GM20431 (cell line): ENCODE results near the gene YARS1.
"Not testable (repeated sequence)": the region's sequence is repeated elsewhere in the genome, so short reads cannot be mapped to it uniquely, and the experiment has no call there.

ENCODE experiments used
- in situ Hi-C: fragments of 300-500 bp; cut with MseI, MboI; formaldehyde crosslinking; loops from one replicate; pipeline ENCODE4 v1.15.0; 2020; ENCODE audit warnings: low sequenced_read_pairs; ENCODE audit not compliant: unreplicated experiment

YARS1 gene

GRCh38 chr1:32817815-32818786, 943 bp upstream of the YARS1 start:
- in situ Hi-C loops = no loop called here

GRCh38 chr1:32816676-32817158, 441 bp downstream of the YARS1 start:
- in situ Hi-C loops = no loop called here

DNA sequence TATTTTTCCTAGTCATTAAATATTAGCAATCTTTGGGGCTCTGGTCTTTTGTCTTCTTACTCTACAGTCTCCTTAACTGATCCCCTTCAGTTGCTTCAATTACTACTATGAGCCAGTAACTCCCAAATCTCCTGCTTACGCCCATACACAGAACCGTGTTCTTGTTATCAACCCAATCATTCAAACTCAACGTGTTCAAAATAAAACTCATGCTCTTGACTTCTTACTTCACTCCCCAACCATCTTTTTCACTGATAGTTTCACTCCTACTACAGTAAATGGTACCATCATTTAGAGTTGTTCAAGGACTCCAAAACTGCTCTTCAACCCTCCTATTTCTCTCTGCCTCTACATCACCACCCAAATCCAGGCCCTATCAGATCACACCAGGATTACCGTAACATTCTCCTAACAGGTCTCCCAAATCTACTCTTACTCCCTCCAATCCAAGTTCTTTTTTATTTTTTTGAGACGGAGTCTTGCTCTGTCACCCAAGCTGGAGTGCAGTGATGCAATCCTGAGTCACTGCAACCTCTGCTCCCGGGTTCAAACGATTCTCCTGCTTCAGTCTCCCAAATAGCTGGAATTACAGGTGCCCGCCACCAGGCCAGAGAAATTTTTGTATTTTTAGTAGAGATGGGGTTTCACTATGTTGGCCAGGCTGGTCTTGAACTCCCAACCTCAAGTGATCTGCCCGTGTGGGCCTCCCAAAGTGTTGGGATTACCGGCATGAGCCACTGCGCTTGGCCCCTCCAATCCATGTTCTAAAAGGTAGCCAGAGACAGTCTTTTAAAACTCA, 3.0 kb downstream of the YARS1 start:
- in situ Hi-C loops = no loop called here

DNA sequence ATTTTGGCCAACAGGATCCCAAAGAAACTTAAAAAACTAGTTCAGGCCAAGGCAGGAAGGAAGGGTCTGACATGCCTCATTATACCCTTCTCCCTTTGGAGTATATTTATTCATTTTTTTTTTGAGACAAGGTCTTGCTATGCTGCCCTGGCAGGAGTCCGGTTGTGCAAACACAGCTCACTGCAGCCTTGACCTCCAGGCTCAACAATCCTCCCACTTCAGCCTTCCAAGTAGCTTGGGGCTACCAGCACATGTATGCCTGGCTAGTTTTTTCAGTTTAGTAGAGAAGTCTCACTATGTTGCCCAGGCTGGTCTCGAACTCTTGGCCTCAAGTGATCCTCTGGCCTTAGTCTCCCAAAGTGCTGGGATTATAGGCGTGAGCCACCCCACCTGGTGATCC, 5.2 kb downstream of the YARS1 start:
- in situ Hi-C loops = no loop called here

GRCh38 chr1:32811265-32811664, 5.9 kb downstream of the YARS1 start:
- in situ Hi-C loops = no loop called here

GRCh38 chr1:32810358-32810757, 6.8 kb downstream of the YARS1 start:
- in situ Hi-C loops = no loop called here

- in situ Hi-C loops = no loop called here
These were observed 8.6 kb downstream of the YARS1 start for GRCh38 chr1:32808580-32808979.

DNA sequence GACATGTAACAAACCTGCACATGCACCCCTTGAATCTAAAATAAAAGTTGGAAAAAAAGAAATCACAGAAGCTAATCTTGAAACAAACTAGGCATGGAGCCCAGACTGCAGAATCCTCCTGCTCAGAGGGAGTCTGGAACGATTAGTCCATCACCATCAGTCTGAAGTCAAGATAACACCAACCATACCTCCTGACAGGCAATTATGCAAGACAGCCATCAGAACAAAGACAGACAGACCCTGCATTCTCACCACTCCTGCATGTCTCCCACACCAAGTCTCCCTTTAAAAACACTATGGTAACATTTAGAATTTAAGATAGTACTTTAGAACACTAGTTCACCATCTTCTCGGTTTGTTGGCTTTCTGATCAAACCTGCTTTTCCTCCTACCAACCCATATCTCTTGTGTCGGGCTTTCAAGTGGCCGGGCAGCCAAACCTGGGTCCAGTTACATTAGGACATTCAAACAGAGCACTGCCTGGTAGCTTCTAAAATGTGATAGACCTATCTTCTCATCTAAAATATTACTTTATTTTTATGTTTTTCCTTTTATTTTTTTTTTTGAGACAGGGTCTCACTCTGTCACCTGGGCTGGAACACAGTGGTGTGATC, 10.1 kb downstream of the YARS1 start:
- in situ Hi-C loops = no loop called here

DNA sequence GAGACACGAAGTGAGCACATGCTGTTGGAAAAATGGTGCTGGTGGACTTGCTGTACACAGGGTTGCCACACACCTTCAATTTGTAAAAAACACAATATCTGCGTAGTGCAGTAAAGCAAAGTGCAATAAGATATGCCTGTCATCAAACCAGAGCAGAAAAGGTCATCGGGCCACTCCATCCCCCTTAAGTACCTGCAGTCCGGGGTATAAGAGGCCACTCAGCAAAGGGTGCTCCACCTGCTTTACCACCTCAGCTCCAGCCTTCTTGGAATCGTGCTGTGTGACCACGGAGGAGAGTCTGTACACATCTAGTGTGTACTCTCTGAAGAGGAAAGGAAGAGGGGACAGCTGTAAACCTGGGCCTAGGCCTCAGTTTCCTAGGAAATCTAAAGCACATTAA, 10.9 kb downstream of the YARS1 start:
- in situ Hi-C loops = no loop called here

- in situ Hi-C loops = not testable (repeated sequence)
These were observed 12.7 kb downstream of the YARS1 start for GRCh38 chr1:32804460-32804859.

- in situ Hi-C loops = no loop called here
These were observed 16.0 kb downstream of the YARS1 start for GRCh38 chr1:32801096-32801715.

- in situ Hi-C loops = no loop called here
These were observed 18.3 kb downstream of the YARS1 start for GRCh38 chr1:32798679-32799416.

DNA sequence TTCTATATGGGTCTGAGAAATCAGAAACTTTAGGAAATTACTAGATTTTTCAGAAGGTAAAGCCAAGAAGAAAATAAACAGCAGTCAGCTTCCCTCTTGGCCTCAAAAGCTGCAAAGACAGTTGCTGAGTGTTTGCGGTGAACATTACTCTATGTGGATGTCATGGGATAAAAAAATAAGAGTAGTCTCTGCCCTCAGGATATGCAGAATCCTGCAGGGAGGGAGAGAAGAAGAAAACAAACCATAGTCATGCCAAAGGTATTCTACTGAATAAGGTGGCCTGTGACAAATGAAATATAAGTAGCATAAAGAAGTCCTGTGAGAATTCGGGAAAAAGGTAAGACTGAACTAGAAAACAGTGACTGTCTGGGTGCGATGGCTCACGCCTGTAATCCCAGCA, 19.0 kb downstream of the YARS1 start:
- in situ Hi-C loops = no loop called here

DNA sequence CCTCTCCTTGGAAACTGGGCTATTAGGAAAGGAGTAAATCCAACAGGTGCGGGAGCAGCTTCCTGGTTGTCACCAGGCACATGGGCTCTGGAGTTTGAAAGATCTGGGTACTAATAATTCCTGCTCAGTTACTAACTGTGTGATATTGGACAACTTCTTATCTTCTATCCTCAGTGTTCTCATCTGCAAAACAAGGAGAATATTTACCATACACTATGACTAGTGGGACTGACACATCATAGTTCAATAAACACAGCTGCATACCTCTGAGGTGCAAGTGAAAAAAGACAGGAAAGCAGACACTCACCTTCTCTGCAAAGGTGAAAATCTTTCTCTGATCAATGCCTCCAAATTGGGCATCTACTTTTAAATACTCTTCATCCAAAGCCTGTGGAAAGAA, 19.7 kb downstream of the YARS1 start:
- in situ Hi-C loops = no loop called here

GRCh38 chr1:32795763-32796162, 21.4 kb downstream of the YARS1 start:
- in situ Hi-C loops = not testable (repeated sequence)

GRCh38 chr1:32791881-32792280, 25.3 kb downstream of the YARS1 start:
- in situ Hi-C loops = no loop called here

DNA sequence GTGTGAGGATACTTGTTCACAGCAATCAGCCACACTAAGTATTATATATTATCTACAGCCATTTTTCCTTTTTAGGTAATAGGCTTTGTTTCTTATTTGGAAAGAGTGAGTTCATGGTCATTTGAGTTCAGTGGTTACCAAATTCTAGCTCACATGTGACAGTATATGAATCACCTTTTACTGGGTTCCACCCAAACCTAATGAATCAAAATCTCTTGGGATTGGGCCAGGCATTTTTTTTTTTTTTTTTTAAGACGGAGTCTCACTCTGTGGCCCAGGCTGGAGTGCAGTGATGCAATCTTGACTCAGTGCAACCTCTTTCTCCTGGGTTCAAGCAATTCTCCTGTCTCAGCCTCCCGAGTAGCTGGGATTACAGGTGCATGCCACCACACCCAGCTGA, 27.8 kb downstream of the YARS1 start:
- in situ Hi-C loops = not testable (repeated sequence)

DNA sequence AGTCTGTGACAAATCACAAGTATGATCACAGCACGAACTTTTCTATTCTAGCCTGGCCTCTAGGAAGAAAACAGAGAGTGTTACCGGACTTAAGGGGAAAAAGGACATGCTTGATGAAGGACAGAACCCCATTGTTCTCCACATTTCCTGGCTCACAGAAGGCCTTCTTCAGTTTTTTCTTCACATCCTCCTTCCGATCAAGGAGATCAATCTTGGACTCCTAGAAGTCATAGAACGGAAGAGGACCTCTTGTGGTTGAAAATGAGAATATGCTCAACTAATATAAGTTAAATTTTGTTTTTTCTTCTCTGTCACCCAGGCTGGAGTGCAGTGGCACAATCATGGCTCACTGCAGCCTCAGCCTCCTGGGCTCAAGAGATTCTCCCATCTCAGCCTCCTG, 30.3 kb downstream of the YARS1 start:
- in situ Hi-C loops = no loop called here

GRCh38 chr1:32784817-32785216, 32.3 kb downstream of the YARS1 start:
- in situ Hi-C loops = no loop called here
